GM18517 (cell line): Measurements from ENCODE around the gene GGA3.
"Not testable (repeated sequence)": the region's sequence is repeated elsewhere in the genome, so short reads cannot be mapped to it uniquely, and the experiment has no call there.

Experiments used
- ATAC-seq: cut with Tn5 transposase; IDR thresholded peaks from one replicate; pipeline ENCODE4 v1.9.1; 2021; ENCODE audit warnings: mild to moderate bottlenecking, moderate library complexity; ENCODE audit not compliant: unreplicated experiment

Gene GGA3

GRCh38 chr17:75272848-75273184, 11.4 kb upstream of the GGA3 start:
- no peak for ATAC-seq

GRCh38 chr17:75271955-75272847, 10.8 kb upstream of the GGA3 start:
- no peak for ATAC-seq

GRCh38 chr17:75271233-75271954, 10.0 kb upstream of the GGA3 start:
- ATAC-seq = peak; percentile 63

- ATAC-seq = peak; percentile 27
Observed at GRCh38 chr17:75270966-75271232, 9.5 kb upstream of the GGA3 start, which contains the start of gene MIF4GD. TSS of gene MIF4GD (minus strand) at chr17:75271231. CDS start at chr17:75270195, 1,036 bp downstream.

- peak; percentile 35 for ATAC-seq
Observed at GRCh38 chr17:75270218-75270965, 9.0 kb upstream of the GGA3 start.

GRCh38 chr17:75269844-75270217, 8.4 kb upstream of the GGA3 start:
- ATAC-seq = no peak

- ATAC-seq = no peak
Observed at GRCh38 chr17:75267411-75268232, 6.2 kb upstream of the GGA3 start.

GRCh38 chr17:75267153-75267410, 5.7 kb upstream of the GGA3 start:
- no peak for ATAC-seq

GRCh38 chr17:75266316-75267152, 5.1 kb upstream of the GGA3 start:
- no peak for ATAC-seq

- ATAC-seq = no peak
Observed at GRCh38 chr17:75265614-75266315, 4.4 kb upstream of the GGA3 start.

- no peak for ATAC-seq
Observed at GRCh38 chr17:75263055-75263454, 1.6 kb upstream of the GGA3 start.

- ATAC-seq = peak; percentile 1
Observed at GRCh38 chr17:75262112-75262606, 753 bp upstream of the GGA3 start.

- ATAC-seq = peak; percentile 29
Observed at GRCh38 chr17:75260641-75261335, 618 bp downstream of the GGA3 start.

GRCh38 chr17:75257228-75257627, 4.2 kb downstream of the GGA3 start:
- ATAC-seq = not testable (repeated sequence)

GRCh38 chr17:75255954-75256698, 5.3 kb downstream of the GGA3 start:
- ATAC-seq = not testable (repeated sequence)

GRCh38 chr17:75252039-75252816, 9.2 kb downstream of the GGA3 start:
- no peak for ATAC-seq

GRCh38 chr17:75250009-75250471, 11.4 kb downstream of the GGA3 start:
- peak; percentile 87 for ATAC-seq
